Central memory CD8-positive, alpha-beta T cell (primary cell): ENCODE results near the gene SPNS3.

Experiments
- ATAC-seq: fragments of 150-1000 bp; cut with Tn5 transposase; replicated peaks from 2 replicates; pipeline ENCODE4 v1.10.0; 2022; ENCODE audit warnings: mild to moderate bottlenecking, moderate FRiP score, moderate number of reproducible peaks; ENCODE audit not compliant: poor library complexity, severe bottlenecking; ENCODE audit errors: extremely low read depth
- DNase-seq, 2 donors: peaks; one replicate each; pipeline ENCODE4 v3.0.0; 2021; ENCODE audit warnings: low spot score in 2 of 2
- H3K27ac Mint-ChIP-seq: one replicate; pipeline ENCODE4 v1.8.0; 2022; ENCODE audit warnings: low read depth, mild to moderate bottlenecking, moderate library complexity, mixed read lengths
- H3K27me3 Mint-ChIP-seq: one replicate; pipeline ENCODE4 v1.8.0; 2022; ENCODE audit warnings: mixed read lengths
- H3K36me3 Mint-ChIP-seq: one replicate; pipeline ENCODE4 v1.8.0; 2022; ENCODE audit warnings: mild to moderate bottlenecking, moderate library complexity, mixed read lengths; ENCODE audit not compliant: insufficient read depth
- H3K4me1 Mint-ChIP-seq: one replicate; pipeline ENCODE4 v1.8.0; 2022; ENCODE audit warnings: mixed read lengths
- H3K4me3 Mint-ChIP-seq: one replicate; pipeline ENCODE4 v1.8.0; 2022; ENCODE audit warnings: mild to moderate bottlenecking, moderate library complexity, mixed read lengths
- H3K9me3 Mint-ChIP-seq: one replicate; pipeline ENCODE4 v1.8.0; 2022; ENCODE audit warnings: mixed read lengths

SPNS3 gene

GRCh38 chr17:4488989-4489595, 55.4 kb downstream of the SPNS3 start:
- peaks cover 43% of the 10 kb centered on the region for H3K4me1 Mint-ChIP-seq

GRCh38 chr17:4490109-4490591, 56.4 kb downstream of the SPNS3 start:
- DNase-seq (no peak), ATAC-seq (no peak)
- H3K36me3 Mint-ChIP-seq: peaks cover 2% of the 10 kb centered on the region
- H3K27ac Mint-ChIP-seq: peak overlapping the region; percentile 48
- H3K4me3 Mint-ChIP-seq: no peak overlapping the region
- H3K9me3 Mint-ChIP-seq: no peaks in the 10 kb centered on the region
- peaks cover 41% of the 10 kb centered on the region for H3K4me1 Mint-ChIP-seq
- H3K27me3 Mint-ChIP-seq: no peaks in the 10 kb centered on the region

More at GRCh38 chr17:4488989-4489595, 55.4 kb downstream of the SPNS3 start:
- DNase-seq: no peak
- H3K27me3 Mint-ChIP-seq: no peaks in the 10 kb centered on the region
- H3K9me3 Mint-ChIP-seq: no peaks in the 10 kb centered on the region
- no peak for ATAC-seq
- no peak overlapping the region for H3K4me3 Mint-ChIP-seq
- H3K36me3 Mint-ChIP-seq: no peaks in the 10 kb centered on the region
- H3K27ac Mint-ChIP-seq: no peak overlapping the region

GRCh38 chr17:4490637-4491061, 56.9 kb downstream of the SPNS3 start:
- H3K27me3 Mint-ChIP-seq: no peaks in the 10 kb centered on the region
- no peak overlapping the region for H3K27ac Mint-ChIP-seq
- H3K4me3 Mint-ChIP-seq: no peak overlapping the region
- ATAC-seq (no peak), DNase-seq (no peak)
- H3K36me3 Mint-ChIP-seq: peaks cover 2% of the 10 kb centered on the region
- H3K4me1 Mint-ChIP-seq: peaks cover 39% of the 10 kb centered on the region
- no peaks in the 10 kb centered on the region for H3K9me3 Mint-ChIP-seq

- ATAC-seq (no peak), DNase-seq (no peak)
- Mint-ChIP-seq H3K27ac (no peak overlapping the region), H3K36me3 (peaks cover 2% of the 10 kb centered on the region), H3K4me3 (no peak overlapping the region), H3K9me3 (no peaks in the 10 kb centered on the region), H3K4me1 (peaks cover 22% of the 10 kb centered on the region), H3K27me3 (no peaks in the 10 kb centered on the region)
Measured at GRCh38 chr17:4492721-4493561, 59.2 kb downstream of the SPNS3 start.

- Mint-ChIP-seq H3K27me3 (peaks cover 10% of the 10 kb centered on the region), H3K36me3 (peaks cover 2% of the 10 kb centered on the region)
Measured at GRCh38 chr17:4497101-4497824, 63.5 kb downstream of the SPNS3 start.

GRCh38 chr17:4498461-4499397, 65.0 kb downstream of the SPNS3 start, which contains the start of gene SPNS2:
TSS of gene SPNS2 (plus strand) at chr17:4498881. CDS start at chr17:4499048, 167 bp downstream.
- H3K27ac Mint-ChIP-seq: no peak within 1 kb of the TSS
- peak; percentile 87 for ATAC-seq
- peaks cover 21% of the 10 kb centered on the region for H3K4me1 Mint-ChIP-seq
- H3K4me3 Mint-ChIP-seq: peak within 1 kb of the TSS; percentile 80
- peaks cover 18% of the 10 kb centered on the region for H3K27me3 Mint-ChIP-seq
- H3K36me3 Mint-ChIP-seq: peaks cover 2% of the 10 kb centered on the region
- DNase-seq: peak; percentile 31 to 35
- H3K9me3 Mint-ChIP-seq: no peaks in the 10 kb centered on the region

More at GRCh38 chr17:4497101-4497824, 63.5 kb downstream of the SPNS3 start:
- H3K4me3 Mint-ChIP-seq: peak overlapping the region; percentile 41
- DNase-seq: no peak
- no peak for ATAC-seq
- peaks cover 30% of the 10 kb centered on the region for H3K4me1 Mint-ChIP-seq
- H3K9me3 Mint-ChIP-seq: no peaks in the 10 kb centered on the region
- no peak overlapping the region for H3K27ac Mint-ChIP-seq

- Mint-ChIP-seq H3K4me3 (peak overlapping the region; percentile 80), H3K36me3 (peaks cover 2% of the 10 kb centered on the region), H3K27me3 (peaks cover 19% of the 10 kb centered on the region), H3K27ac (no peak overlapping the region), H3K9me3 (no peaks in the 10 kb centered on the region), H3K4me1 (peaks cover 25% of the 10 kb centered on the region)
- DNase-seq: no peak
- ATAC-seq: no peak
Measured at GRCh38 chr17:4499431-4500190, 65.9 kb downstream of the SPNS3 start.

- Mint-ChIP-seq H3K4me3 (peak overlapping the region; percentile 80), H3K9me3 (no peaks in the 10 kb centered on the region), H3K4me1 (peaks cover 31% of the 10 kb centered on the region), H3K36me3 (no peaks in the 10 kb centered on the region), H3K27me3 (peaks cover 25% of the 10 kb centered on the region), H3K27ac (no peak overlapping the region)
- DNase-seq (no peak), ATAC-seq (no peak)
Measured at GRCh38 chr17:4500191-4500571, 66.4 kb downstream of the SPNS3 start.

- H3K27me3 Mint-ChIP-seq: peaks cover 28% of the 10 kb centered on the region
- peaks cover 32% of the 10 kb centered on the region for H3K4me1 Mint-ChIP-seq
- H3K9me3 Mint-ChIP-seq: no peaks in the 10 kb centered on the region
- peak overlapping the region; percentile 80 for H3K4me3 Mint-ChIP-seq
- ATAC-seq (no peak), DNase-seq (no peak)
- no peak overlapping the region for H3K27ac Mint-ChIP-seq
- no peaks in the 10 kb centered on the region for H3K36me3 Mint-ChIP-seq
Measured at GRCh38 chr17:4501295-4501949, 67.7 kb downstream of the SPNS3 start.

- peaks cover 32% of the 10 kb centered on the region for H3K4me1 Mint-ChIP-seq
- DNase-seq (no peak), ATAC-seq (no peak)
- H3K36me3 Mint-ChIP-seq: no peaks in the 10 kb centered on the region
- H3K9me3 Mint-ChIP-seq: no peaks in the 10 kb centered on the region
- no peak overlapping the region for H3K27ac Mint-ChIP-seq
- no peak overlapping the region for H3K4me3 Mint-ChIP-seq
- peaks cover 28% of the 10 kb centered on the region for H3K27me3 Mint-ChIP-seq
Measured at GRCh38 chr17:4502466-4503154, 68.9 kb downstream of the SPNS3 start.
